ENCODE measurements around the gene PLAC1. TPM values are rescaled to one million over a fixed set of nuclear protein-coding genes. Genes with fewer than 3 reads are reported as not detected.

PLAC1 gene
- total and polyA plus RNA-seq, 2 of the 4 experiments (the other 2 are of a cell fraction) = 0.36 to 0.74 TPM

DNA sequence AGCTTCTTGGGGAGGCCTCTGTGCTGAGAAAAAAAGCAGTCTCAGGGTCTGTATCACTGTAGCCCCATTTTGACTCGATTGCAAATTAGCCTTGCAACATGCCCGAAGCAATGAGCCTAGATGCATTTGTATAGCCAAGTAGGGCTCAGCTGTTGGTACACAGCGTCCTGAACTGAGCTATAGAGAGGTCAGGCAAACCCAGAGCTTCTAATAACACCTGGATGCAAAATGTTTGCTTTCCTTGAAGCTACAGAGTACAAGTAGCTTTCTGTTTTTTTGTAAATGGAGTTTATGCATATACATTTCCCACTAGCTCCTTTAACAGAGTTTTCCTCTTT lies 87.8 kb downstream of the PLAC1 start:
- Histone ChIP-seq H3K9ac (ENCODE audit: low read depth, low read length) (no peak overlapping the region), H3K27ac (ENCODE audit: insufficient read depth, low read length) (no peak overlapping the region), H4K91ac (ENCODE audit: insufficient read depth, low read depth, low read length) (no peak overlapping the region), H3K27me3 (ENCODE audit: control insufficient read depth, insufficient read depth, low read length) (no peaks in the 10 kb centered on the region), H4K8ac (ENCODE audit: low read depth in 2 of 2, low read length in 2 of 2) (no peak overlapping the region), H2BK120ac (ENCODE audit: low read depth, low read length) (no peak overlapping the region), H3K14ac (replicated peaks; ENCODE audit: low read depth, low read length) (peak overlapping the region; percentile 45; the same call in 1 of the 2 replicates), H3K9me1 (ENCODE audit: insufficient read depth, low read length) (peaks cover 6% of the 10 kb centered on the region; the same call in 1 of the 2 replicates), H2BK20ac (ENCODE audit: low read depth, low read length) (peak overlapping the region; percentile 14; the same call in 1 of the 2 replicates), H2AK5ac (ENCODE audit: low read depth, low read length) (peak overlapping the region; percentile 26; the same call in 1 of the 2 replicates), H3K4me3 (ENCODE audit: insufficient read depth, low read depth, low read length) (no peak overlapping the region), H3K36me3 (ENCODE audit: control insufficient read depth, insufficient read depth, low read length) (no peaks in the 10 kb centered on the region), H3K4me2 (ENCODE audit: low read depth, low read length) (no peak overlapping the region), H3K56ac (ENCODE audit: extremely low read depth, insufficient read depth, low read length) (no peak overlapping the region), H3K79me1 (ENCODE audit: low read depth in 1 of 2, low read length in 2 of 2) (no peaks in the 10 kb centered on the region), H4K20me1 (ENCODE audit: insufficient read depth, low read length) (no peaks in the 10 kb centered on the region; the same call in 1 of the 2 replicates), H3K4me1 (ENCODE audit: control insufficient read depth, insufficient read depth, low read length) (peaks cover 3% of the 10 kb centered on the region; the same call in 1 of the 2 replicates), H4K5ac (ENCODE audit: low read depth, low read length) (no peak overlapping the region), H3K4ac (ENCODE audit: low read depth, low read length) (no peak overlapping the region), H2AK9ac (replicated peaks; ENCODE audit: low read depth, low read length, poor library complexity) (no peak overlapping the region), H3K9me3 (ENCODE audit: control insufficient read depth, insufficient read depth, low read length) (no peaks in the 10 kb centered on the region), H3K23ac (ENCODE audit: low read depth, low read length) (0 out of 2 replicates have a peak overlapping the region, but pooled peaks have one; percentile 4), H2BK5ac (ENCODE audit: low read depth, low read length, poor library complexity, severe bottlenecking) (no peak overlapping the region), H2AFZ (replicated peaks; ENCODE audit: low read length, poor library complexity) (no peak overlapping the region), H3K18ac (ENCODE audit: low read depth, low read length) (no peak overlapping the region), H2BK15ac (ENCODE audit: low read depth, low read length) (no peak overlapping the region)
- ChIA-PET POLR2A (ENCODE audit: unreplicated experiment) (no interaction called here), CTCF (interaction anchor here (0.6 to 1.6 kb wide), 3 partner anchors 15 to 245 kb away, joined by 3 to 7 read pairs (median 3); no protein-coding TSS in a partner anchor)
- ATAC-seq (ENCODE audit: low read depth) = no peak
- no CpG with 5 or more reads among the region's 3 CpGs for WGBS, 2 experiments (ENCODE audit: extremely low coverage in 2 of 2, insufficient read length in 1 of 2)
- intact Hi-C loops (cut with micrococcal nuclease) (no loop called here), dilution Hi-C loops (cut with HindIII; ENCODE audit: low sequenced_read_pairs, unreplicated experiment) (no loop called here), in situ Hi-C loops (cut with MboI; ENCODE audit: low sequenced_read_pairs) (no loop called here)
- no peak for DNase-seq
- TF ChIP-seq CHD1 (IDR thresholded peaks at IDR 0.05; ENCODE audit: low read depth, low read length) (no peak), SMC3 (IDR thresholded peaks at IDR 0.05; ENCODE audit: low read depth, low read length) (no peak), RFX5 (IDR thresholded peaks at IDR 0.05; ENCODE audit: low read depth, low read length) (no peak), MAFK (IDR thresholded peaks at IDR 0.05; ENCODE audit: low read depth, low read length) (no peak), FOS (IDR thresholded peaks at IDR 0.05; ENCODE audit: low read depth, low read length) (no peak), BHLHE40 (IDR thresholded peaks at IDR 0.05; ENCODE audit: low read depth, low read length) (no peak), POLR2A (IDR thresholded peaks at IDR 0.05; ENCODE audit: low read depth, low read length) (no peak)
- TF ChIP-seq, protein P1, sequence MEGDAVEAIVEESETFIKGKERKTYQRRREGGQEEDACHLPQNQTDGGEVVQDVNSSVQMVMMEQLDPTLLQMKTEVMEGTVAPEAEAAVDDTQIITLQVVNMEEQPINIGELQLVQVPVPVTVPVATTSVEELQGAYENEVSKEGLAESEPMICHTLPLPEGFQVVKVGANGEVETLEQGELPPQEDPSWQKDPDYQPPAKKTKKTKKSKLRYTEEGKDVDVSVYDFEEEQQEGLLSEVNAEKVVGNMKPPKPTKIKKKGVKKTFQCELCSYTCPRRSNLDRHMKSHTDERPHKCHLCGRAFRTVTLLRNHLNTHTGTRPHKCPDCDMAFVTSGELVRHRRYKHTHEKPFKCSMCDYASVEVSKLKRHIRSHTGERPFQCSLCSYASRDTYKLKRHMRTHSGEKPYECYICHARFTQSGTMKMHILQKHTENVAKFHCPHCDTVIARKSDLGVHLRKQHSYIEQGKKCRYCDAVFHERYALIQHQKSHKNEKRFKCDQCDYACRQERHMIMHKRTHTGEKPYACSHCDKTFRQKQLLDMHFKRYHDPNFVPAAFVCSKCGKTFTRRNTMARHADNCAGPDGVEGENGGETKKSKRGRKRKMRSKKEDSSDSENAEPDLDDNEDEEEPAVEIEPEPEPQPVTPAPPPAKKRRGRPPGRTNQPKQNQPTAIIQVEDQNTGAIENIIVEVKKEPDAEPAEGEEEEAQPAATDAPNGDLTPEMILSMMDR (conservative IDR thresholded peaks at IDR 0.05; ENCODE audit: low read depth, low read length) = no peak
- TF ChIP-seq, protein P2, sequence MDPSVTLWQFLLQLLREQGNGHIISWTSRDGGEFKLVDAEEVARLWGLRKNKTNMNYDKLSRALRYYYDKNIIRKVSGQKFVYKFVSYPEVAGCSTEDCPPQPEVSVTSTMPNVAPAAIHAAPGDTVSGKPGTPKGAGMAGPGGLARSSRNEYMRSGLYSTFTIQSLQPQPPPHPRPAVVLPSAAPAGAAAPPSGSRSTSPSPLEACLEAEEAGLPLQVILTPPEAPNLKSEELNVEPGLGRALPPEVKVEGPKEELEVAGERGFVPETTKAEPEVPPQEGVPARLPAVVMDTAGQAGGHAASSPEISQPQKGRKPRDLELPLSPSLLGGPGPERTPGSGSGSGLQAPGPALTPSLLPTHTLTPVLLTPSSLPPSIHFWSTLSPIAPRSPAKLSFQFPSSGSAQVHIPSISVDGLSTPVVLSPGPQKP (IDR thresholded peaks at IDR 0.05; ENCODE audit: borderline replicate concordance, low read depth, low read length) = no peak
- BruUV-seq (replicated peaks) = no TSS peak

All from IMR-90 (cell line).